Measurements from ENCODE around the gene TIAM2.

The TIAM2 gene

DNA sequence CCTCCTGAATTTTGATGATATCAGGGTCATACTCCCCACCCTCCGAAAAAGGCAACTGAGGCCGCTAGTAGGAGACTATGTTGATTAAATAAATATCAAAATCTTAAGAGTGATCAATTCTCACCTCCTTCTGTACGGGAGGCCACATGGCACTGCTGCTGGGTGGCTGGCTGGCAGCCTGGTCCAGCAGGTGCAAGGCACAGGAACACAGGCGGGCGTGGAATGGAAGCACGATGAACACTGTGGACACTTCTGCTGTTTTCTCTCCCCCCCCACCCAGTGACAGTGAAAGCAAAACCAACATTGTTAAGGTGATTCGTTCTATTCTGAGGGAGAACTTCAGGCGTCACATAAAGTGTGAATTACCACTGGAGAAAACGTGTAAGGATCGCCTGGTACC, 259.0 kb downstream of the TIAM2 start:
- Histone ChIP-seq H3K27me3 (ENCODE audit: insufficient read depth, low read length) (no peaks in the 10 kb centered on the region), H3K27ac (ENCODE audit: low read depth, low read length, poor library complexity, severe bottlenecking) (no peak overlapping the region), H3K9me3 (ENCODE audit: low read length) (no peaks in the 10 kb centered on the region), H4K20me1 (ENCODE audit: insufficient read depth, low read length) (no peaks in the 10 kb centered on the region), H3K4me1 (ENCODE audit: insufficient read depth, low read length, severe bottlenecking) (no peaks in the 10 kb centered on the region), H3K9me2 (ENCODE audit: low read depth, low read length) (no peaks in the 10 kb centered on the region), H3K4me3 (ENCODE audit: low read depth, low read length, poor library complexity, severe bottlenecking) (no peak overlapping the region), H3K4me2 (ENCODE audit: low read length) (no peak overlapping the region), H3K36me3 (ENCODE audit: insufficient read depth, low read length) (peaks cover 85% of the 10 kb centered on the region), H3K79me2 (ENCODE audit: insufficient read depth, low read length) (no peaks in the 10 kb centered on the region), H3K9ac (ENCODE audit: low read length) (no peak overlapping the region), H3F3A (ENCODE audit: insufficient read depth, low read length) (no peaks in the 10 kb centered on the region), H2AFZ (ENCODE audit: low read length) (no peak overlapping the region)
- TF ChIP-seq, protein P1, sequence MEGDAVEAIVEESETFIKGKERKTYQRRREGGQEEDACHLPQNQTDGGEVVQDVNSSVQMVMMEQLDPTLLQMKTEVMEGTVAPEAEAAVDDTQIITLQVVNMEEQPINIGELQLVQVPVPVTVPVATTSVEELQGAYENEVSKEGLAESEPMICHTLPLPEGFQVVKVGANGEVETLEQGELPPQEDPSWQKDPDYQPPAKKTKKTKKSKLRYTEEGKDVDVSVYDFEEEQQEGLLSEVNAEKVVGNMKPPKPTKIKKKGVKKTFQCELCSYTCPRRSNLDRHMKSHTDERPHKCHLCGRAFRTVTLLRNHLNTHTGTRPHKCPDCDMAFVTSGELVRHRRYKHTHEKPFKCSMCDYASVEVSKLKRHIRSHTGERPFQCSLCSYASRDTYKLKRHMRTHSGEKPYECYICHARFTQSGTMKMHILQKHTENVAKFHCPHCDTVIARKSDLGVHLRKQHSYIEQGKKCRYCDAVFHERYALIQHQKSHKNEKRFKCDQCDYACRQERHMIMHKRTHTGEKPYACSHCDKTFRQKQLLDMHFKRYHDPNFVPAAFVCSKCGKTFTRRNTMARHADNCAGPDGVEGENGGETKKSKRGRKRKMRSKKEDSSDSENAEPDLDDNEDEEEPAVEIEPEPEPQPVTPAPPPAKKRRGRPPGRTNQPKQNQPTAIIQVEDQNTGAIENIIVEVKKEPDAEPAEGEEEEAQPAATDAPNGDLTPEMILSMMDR (IDR thresholded peaks at IDR 0.05; ENCODE audit: low read length), result no peak
- no peak for TF ChIP-seq EZH2 (IDR thresholded peaks at IDR 0.05; ENCODE audit: borderline replicate concordance, low read length)

GRCh38 chr6:155256122-155256795, 261.1 kb downstream of the TIAM2 start:
- Histone ChIP-seq H3K27me3 (ENCODE audit: insufficient read depth, low read length) (no peaks in the 10 kb centered on the region), H3K4me2 (ENCODE audit: low read length) (no peak overlapping the region), H3K36me3 (ENCODE audit: insufficient read depth, low read length) (peaks cover 99% of the 10 kb centered on the region), H3K79me2 (ENCODE audit: insufficient read depth, low read length) (no peaks in the 10 kb centered on the region), H3F3A (ENCODE audit: insufficient read depth, low read length) (no peaks in the 10 kb centered on the region), H3K9me3 (ENCODE audit: low read length) (no peaks in the 10 kb centered on the region), H3K4me3 (ENCODE audit: low read depth, low read length, poor library complexity, severe bottlenecking) (no peak overlapping the region), H2AFZ (ENCODE audit: low read length) (no peak overlapping the region), H3K4me1 (ENCODE audit: insufficient read depth, low read length, severe bottlenecking) (no peaks in the 10 kb centered on the region), H3K9ac (ENCODE audit: low read length) (no peak overlapping the region), H3K9me2 (ENCODE audit: low read depth, low read length) (no peaks in the 10 kb centered on the region), H3K27ac (ENCODE audit: low read depth, low read length, poor library complexity, severe bottlenecking) (no peak overlapping the region), H4K20me1 (ENCODE audit: insufficient read depth, low read length) (no peaks in the 10 kb centered on the region)
- TF ChIP-seq, protein P1 (IDR thresholded peaks at IDR 0.05; ENCODE audit: low read length), result no peak
- no peak for TF ChIP-seq EZH2 (IDR thresholded peaks at IDR 0.05; ENCODE audit: borderline replicate concordance, low read length)

DNA sequence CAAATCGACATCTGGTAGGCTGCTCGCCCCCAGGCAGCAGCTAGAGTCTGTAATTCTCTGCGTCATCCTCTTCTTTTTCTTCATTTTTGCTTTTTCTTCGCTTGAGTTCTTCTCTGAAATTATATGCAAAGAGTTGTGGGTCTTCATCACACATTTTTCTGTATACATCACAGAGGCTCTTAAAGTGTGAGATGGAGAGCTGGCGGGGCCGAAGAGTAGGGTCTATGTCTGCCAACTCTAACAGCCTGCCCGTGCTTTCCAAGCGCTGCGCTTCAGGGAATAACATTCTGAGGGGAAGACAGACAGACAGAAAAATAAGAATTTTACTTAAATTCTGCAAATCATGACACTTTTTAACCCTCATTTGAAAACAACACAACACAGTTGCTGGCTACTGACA, 262.7 kb downstream of the TIAM2 start:
- Histone ChIP-seq H3K27ac (ENCODE audit: low read depth, low read length, poor library complexity, severe bottlenecking) (no peak overlapping the region), H3K9ac (ENCODE audit: low read length) (no peak overlapping the region), H3K9me3 (ENCODE audit: low read length) (no peaks in the 10 kb centered on the region), H3K79me2 (ENCODE audit: insufficient read depth, low read length) (no peaks in the 10 kb centered on the region), H4K20me1 (ENCODE audit: insufficient read depth, low read length) (no peaks in the 10 kb centered on the region), H2AFZ (ENCODE audit: low read length) (no peak overlapping the region), H3K36me3 (ENCODE audit: insufficient read depth, low read length) (peaks cover 90% of the 10 kb centered on the region), H3F3A (ENCODE audit: insufficient read depth, low read length) (no peaks in the 10 kb centered on the region), H3K4me2 (ENCODE audit: low read length) (no peak overlapping the region), H3K4me3 (ENCODE audit: low read depth, low read length, poor library complexity, severe bottlenecking) (no peak overlapping the region), H3K27me3 (ENCODE audit: insufficient read depth, low read length) (no peaks in the 10 kb centered on the region), H3K9me2 (ENCODE audit: low read depth, low read length) (no peaks in the 10 kb centered on the region), H3K4me1 (ENCODE audit: insufficient read depth, low read length, severe bottlenecking) (no peaks in the 10 kb centered on the region)
- TF ChIP-seq EZH2 (IDR thresholded peaks at IDR 0.05; ENCODE audit: borderline replicate concordance, low read length), result no peak
- TF ChIP-seq, protein P1 (IDR thresholded peaks at IDR 0.05; ENCODE audit: low read length), result no peak

Measured in OCI-LY1 (cell line).